GM23248 (cell line): Measurements from ENCODE around the gene FSCN2.

Experiments used
- EZH2 ChIP-seq: fragments of 200-600 bp; sonication (generic); IDR thresholded peaks from 2 replicates; pipeline ENCODE4 v1.6.1; 2018; ENCODE audit warnings: antibody characterized with exemption, mild to moderate bottlenecking; ENCODE audit not compliant: insufficient read depth, poor library complexity, severe bottlenecking
- EZH2phosphoT487 ChIP-seq: fragments of 200-600 bp; sonication (generic); IDR thresholded peaks from 2 replicates; pipeline ENCODE4 v1.6.1; 2018; ENCODE audit warnings: antibody characterized with exemption, moderate library complexity, mild to moderate bottlenecking, low read depth; ENCODE audit not compliant: insufficient read depth

GRCh38 chr17:81524039-81524864 lies 3.9 kb upstream of the FSCN2 start:
- TF ChIP-seq EZH2phosphoT487 (no peak), EZH2 (no peak)
